ENCODE results near the gene TACO1.

DNA sequence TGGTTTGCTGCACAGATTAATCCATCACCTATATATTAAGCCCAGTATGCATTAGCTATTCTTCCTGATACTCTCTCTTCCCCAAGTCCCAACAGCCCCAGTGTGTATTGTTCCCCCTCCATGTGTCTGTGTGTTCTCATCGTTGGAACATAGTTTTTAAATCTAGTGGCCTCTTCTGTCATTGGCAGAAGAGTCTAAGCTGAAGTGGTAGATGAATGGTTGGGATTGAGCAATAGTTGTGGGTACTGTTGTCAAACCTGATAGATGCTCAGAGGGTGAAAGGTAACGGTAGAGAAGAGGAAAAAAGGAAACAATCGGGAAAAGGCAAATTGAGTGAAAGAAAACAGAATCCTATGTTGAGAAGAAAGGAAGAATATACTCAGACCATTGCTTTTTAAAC lies 51.4 kb downstream of the TACO1 start:
- TF ChIP-seq CHD1 (IDR thresholded peaks at IDR 0.05; ENCODE audit: low read depth, low read length): no peak
- TF ChIP-seq RFX5 (IDR thresholded peaks at IDR 0.05; ENCODE audit: low read depth, low read length): no peak
- no peak for TF ChIP-seq NFE2L2 (IDR thresholded peaks at IDR 0.05; ENCODE audit: low read depth, low read length)
